Trophoblast cell (in vitro differentiated cells and primary cell): ENCODE measurements around the gene KPTN.

Experiments
- DNase-seq, 2 donors: peaks; one replicate each; pipeline ENCODE4 v3.0.0-alpha.2; 2016
- H2AFZ ChIP-seq: 2 replicates; pipeline ENCODE4 v1.6.1; 2013; ENCODE audit warnings: low read length, moderate library complexity, mild to moderate bottlenecking; ENCODE audit not compliant: insufficient read depth, poor library complexity
- H2AK5ac ChIP-seq: 2 replicates; pipeline ENCODE4 v1.6.1; 2013; ENCODE audit warnings: mild to moderate bottlenecking, low read length
- H2BK120ac ChIP-seq: 2 replicates; pipeline ENCODE4 v1.6.1; 2013; ENCODE audit warnings: low read length, mild to moderate bottlenecking, moderate library complexity; ENCODE audit not compliant: insufficient read depth, poor library complexity
- H2BK12ac ChIP-seq: 2 replicates; pipeline ENCODE4 v1.6.1; 2013; ENCODE audit warnings: mild to moderate bottlenecking, low read length, moderate library complexity
- H2BK5ac ChIP-seq: 2 replicates; pipeline ENCODE4 v1.6.1; 2013; ENCODE audit warnings: low read length, low read depth, moderate library complexity, mild to moderate bottlenecking; ENCODE audit not compliant: poor library complexity
- H3K14ac ChIP-seq: 2 replicates; pipeline ENCODE4 v1.6.1; 2013; ENCODE audit warnings: mild to moderate bottlenecking, low read length
- H3K18ac ChIP-seq: 2 replicates; pipeline ENCODE4 v1.6.1; 2013; ENCODE audit warnings: mild to moderate bottlenecking, low read length
- H3K23ac ChIP-seq: 2 replicates; pipeline ENCODE4 v1.6.1; 2013; ENCODE audit warnings: low read length
- H3K27ac ChIP-seq: 2 replicates; pipeline ENCODE4 v1.5.1; 2013; ENCODE audit warnings: low read depth, mild to moderate bottlenecking, inconsistent platforms, low read length, moderate library complexity
- H3K27me3 ChIP-seq: 2 replicates; pipeline ENCODE4 v1.6.1; 2013; ENCODE audit warnings: inconsistent platforms, mild to moderate bottlenecking, low read length, moderate library complexity; ENCODE audit not compliant: insufficient read depth
- H3K36me3 ChIP-seq, 2 experiments: 1 replicate in 1 of 2; 2 replicates in 1 of 2; pipeline ENCODE4 v1.6.1; 2013; ENCODE audit warnings: low read length in 2 of 2, mild to moderate bottlenecking in 2 of 2, moderate library complexity in 1 of 2; ENCODE audit not compliant: insufficient read depth in 2 of 2, control insufficient read depth in 1 of 2
- H3K4ac ChIP-seq: 2 replicates; pipeline ENCODE4 v1.6.1; 2013; ENCODE audit warnings: low read depth, mild to moderate bottlenecking, low read length, moderate library complexity
- H3K4me1 ChIP-seq, 2 experiments: 1 replicate in 1 of 2; 2 replicates in 1 of 2; pipeline ENCODE4 v1.6.1; 2013; ENCODE audit warnings: low read length in 2 of 2, mild to moderate bottlenecking in 2 of 2, moderate library complexity in 1 of 2; ENCODE audit not compliant: insufficient read depth in 2 of 2, control insufficient read depth in 1 of 2
- H3K4me2 ChIP-seq: 2 replicates; pipeline ENCODE4 v1.6.1; 2013; ENCODE audit warnings: inconsistent platforms, mild to moderate bottlenecking, low read length, moderate library complexity
- H3K4me3 ChIP-seq: 2 replicates; pipeline ENCODE4 v1.5.1; 2013; ENCODE audit warnings: mild to moderate bottlenecking, low read depth, low read length, inconsistent platforms
- H3K79me1 ChIP-seq: one replicate; pipeline ENCODE4 v1.6.1; 2013; ENCODE audit warnings: low read length
- H3K79me2 ChIP-seq: 2 replicates; pipeline ENCODE4 v1.6.1; 2013; ENCODE audit warnings: low read length, mild to moderate bottlenecking; ENCODE audit not compliant: control insufficient read depth, insufficient read depth, poor library complexity
- H3K9ac ChIP-seq: 2 replicates; pipeline ENCODE4 v1.6.1; 2013; ENCODE audit warnings: mild to moderate bottlenecking, low read length
- H3K9me3 ChIP-seq: 2 replicates; pipeline ENCODE4 v1.6.1; 2013; ENCODE audit warnings: low read depth, mild to moderate bottlenecking, control low read depth, inconsistent platforms, low read length; ENCODE audit not compliant: insufficient read depth
- H4K12ac ChIP-seq: 2 replicates; pipeline ENCODE4 v1.6.1; 2013; ENCODE audit warnings: low read depth, mild to moderate bottlenecking, low read length, moderate library complexity
- H4K8ac ChIP-seq: 2 replicates; pipeline ENCODE4 v1.6.1; 2013; ENCODE audit warnings: low read depth, mild to moderate bottlenecking, low read length, moderate library complexity
- H4K91ac ChIP-seq: one replicate; pipeline ENCODE4 v1.6.1; 2013; ENCODE audit warnings: low read depth, mild to moderate bottlenecking, low read length, moderate library complexity
- WGBS: extraction: QIAGEN DNeasy Blood & Tissue Kit; methylation state at CpG from one replicate; pipeline ENCODE4 v1.1.7; 2013; ENCODE audit warnings: missing lambda C conversion rate; ENCODE audit not compliant: insufficient read length, insufficient coverage; ENCODE audit errors: extremely low coverage; 5-methylcytosine and 5-hydroxymethylcytosine counted together

Gene KPTN

GRCh38 chr19:47438793-47439220 lies 45.2 kb downstream of the KPTN start:
- Histone ChIP-seq H3K27ac (no peak overlapping the region), H4K91ac (no peak overlapping the region), H2AFZ (no peak overlapping the region), H3K9me3 (no peaks in the 10 kb centered on the region), H2BK12ac (no peak overlapping the region), H2BK120ac (no peak overlapping the region), H3K18ac (no peak overlapping the region), H2AK5ac (no peak overlapping the region), H3K27me3 (peaks cover 2% of the 10 kb centered on the region), H3K23ac (no peak overlapping the region), H3K4me1 (no peaks in the 10 kb centered on the region), H4K12ac (no peak overlapping the region), H3K9ac (no peak overlapping the region), H4K8ac (no peak overlapping the region), H3K36me3 (no peaks in the 10 kb centered on the region), H3K79me1 (no peaks in the 10 kb centered on the region), H3K79me2 (no peaks in the 10 kb centered on the region), H3K4me2 (no peak overlapping the region), H3K14ac (no peak overlapping the region), H3K4ac (no peak overlapping the region), H3K4me3 (no peak overlapping the region), H2BK5ac (no peak overlapping the region)
- WGBS, result no CpG with 5 or more reads among the region's 5 CpGs
- DNase-seq, result peak; percentile 34 to 54

GRCh38 chr19:47437500-47437899 lies 46.5 kb downstream of the KPTN start:
- no peak overlapping the region for H2BK12ac ChIP-seq
- H3K79me1 ChIP-seq, result no peaks in the 10 kb centered on the region
- H3K79me2 ChIP-seq, result no peaks in the 10 kb centered on the region
- no peaks in the 10 kb centered on the region for H3K9me3 ChIP-seq
- no peak overlapping the region for H3K9ac ChIP-seq
- no CpG with 5 or more reads among the region's 12 CpGs for WGBS
- no peak overlapping the region for H2AFZ ChIP-seq
- no peak overlapping the region for H4K12ac ChIP-seq
- H3K36me3 ChIP-seq, result no peaks in the 10 kb centered on the region
- H2BK120ac ChIP-seq, result no peak overlapping the region
- H3K18ac ChIP-seq, result no peak overlapping the region
- H3K14ac ChIP-seq, result no peak overlapping the region
- no peak overlapping the region for H2BK5ac ChIP-seq
- no peak overlapping the region for H4K8ac ChIP-seq
- no peak for DNase-seq
- H3K27me3 ChIP-seq, result no peaks in the 10 kb centered on the region
- H3K4me1 ChIP-seq, result no peaks in the 10 kb centered on the region
- H3K4me3 ChIP-seq, result no peak overlapping the region
- H3K27ac ChIP-seq, result no peak overlapping the region
- no peak overlapping the region for H4K91ac ChIP-seq
- H3K23ac ChIP-seq, result no peak overlapping the region
- H2AK5ac ChIP-seq, result no peak overlapping the region
- no peak overlapping the region for H3K4me2 ChIP-seq
- H3K4ac ChIP-seq, result no peak overlapping the region

GRCh38 chr19:47436712-47437401 lies 47.2 kb downstream of the KPTN start:
- H4K8ac ChIP-seq, result no peak overlapping the region
- H3K4me1 ChIP-seq, result no peaks in the 10 kb centered on the region
- no peak overlapping the region for H2BK120ac ChIP-seq
- no peak overlapping the region for H3K4me2 ChIP-seq
- no peak overlapping the region for H3K9ac ChIP-seq
- no peak overlapping the region for H4K91ac ChIP-seq
- peak; percentile 69 to 91 for DNase-seq
- no peak overlapping the region for H3K4me3 ChIP-seq
- H3K36me3 ChIP-seq, result no peaks in the 10 kb centered on the region
- no peak overlapping the region for H2BK5ac ChIP-seq
- H3K9me3 ChIP-seq, result no peaks in the 10 kb centered on the region
- H3K27ac ChIP-seq, result no peak overlapping the region
- no peak overlapping the region for H2BK12ac ChIP-seq
- H3K79me1 ChIP-seq, result no peaks in the 10 kb centered on the region
- H3K27me3 ChIP-seq, result no peaks in the 10 kb centered on the region
- H2AK5ac ChIP-seq, result no peak overlapping the region
- no peak overlapping the region for H3K23ac ChIP-seq
- no peak overlapping the region for H2AFZ ChIP-seq
- H3K4ac ChIP-seq, result no peak overlapping the region
- no peak overlapping the region for H3K14ac ChIP-seq
- no peak overlapping the region for H3K18ac ChIP-seq
- no peak overlapping the region for H4K12ac ChIP-seq
- WGBS, result no CpG with 5 or more reads among the region's 17 CpGs
- H3K79me2 ChIP-seq, result no peaks in the 10 kb centered on the region

DNA sequence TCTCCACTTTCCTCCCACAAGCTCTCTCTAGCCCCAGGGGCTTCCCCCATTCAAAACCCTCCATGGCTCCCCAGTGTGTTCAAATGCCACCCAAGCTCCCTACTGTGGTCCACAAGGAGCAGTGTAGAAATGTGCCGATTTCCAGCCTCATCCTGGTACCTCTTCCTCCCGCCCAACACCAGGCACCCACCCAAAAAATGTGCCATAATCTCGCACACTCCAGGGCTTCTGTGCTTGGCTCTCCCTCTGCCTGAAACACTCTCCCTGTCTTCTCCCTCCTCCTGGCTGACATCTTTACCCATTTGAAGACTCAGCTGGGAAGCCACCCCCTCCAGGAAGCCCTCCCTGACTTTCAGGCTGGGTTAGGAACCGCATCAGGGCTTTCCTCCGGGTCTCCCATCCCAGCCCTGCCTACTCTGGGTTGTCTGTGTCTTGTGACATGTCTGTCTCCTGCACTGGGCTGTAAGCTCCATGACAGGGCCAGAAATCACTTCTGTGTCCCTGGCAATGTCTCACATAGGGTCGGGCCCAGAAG lies 48.1 kb downstream of the KPTN start:
- Histone ChIP-seq H3K4me3 (no peak overlapping the region), H3K27me3 (no peaks in the 10 kb centered on the region), H3K9me3 (no peaks in the 10 kb centered on the region), H3K79me2 (no peaks in the 10 kb centered on the region), H4K91ac (no peak overlapping the region), H2BK120ac (no peak overlapping the region), H2BK12ac (no peak overlapping the region), H3K14ac (no peak overlapping the region), H4K8ac (no peak overlapping the region), H3K18ac (no peak overlapping the region), H3K36me3 (no peaks in the 10 kb centered on the region), H3K27ac (no peak overlapping the region), H4K12ac (no peak overlapping the region), H3K4me2 (no peak overlapping the region), H3K23ac (no peak overlapping the region), H3K4me1 (no peaks in the 10 kb centered on the region), H2BK5ac (no peak overlapping the region), H2AFZ (no peak overlapping the region), H2AK5ac (no peak overlapping the region), H3K79me1 (no peaks in the 10 kb centered on the region), H3K9ac (no peak overlapping the region), H3K4ac (no peak overlapping the region)
- DNase-seq, result no peak
- no CpG with 5 or more reads among the region's 6 CpGs for WGBS
